T-helper 1 cell (primary cell): ENCODE measurements around the gene ACRBP.
"Not testable (repeated sequence)": the region's sequence is repeated elsewhere in the genome, so short reads cannot be mapped to it uniquely, and the experiment has no call there.

ENCODE experiments used
- DNase-seq, 5 donors: peaks; one replicate each; pipeline ENCODE4 v3.0.0-alpha.2; 2012 to 2020

ACRBP gene

GRCh38 chr12:6614513-6615172 lies 32.6 kb downstream of the ACRBP start:
- no peak for DNase-seq

DNA sequence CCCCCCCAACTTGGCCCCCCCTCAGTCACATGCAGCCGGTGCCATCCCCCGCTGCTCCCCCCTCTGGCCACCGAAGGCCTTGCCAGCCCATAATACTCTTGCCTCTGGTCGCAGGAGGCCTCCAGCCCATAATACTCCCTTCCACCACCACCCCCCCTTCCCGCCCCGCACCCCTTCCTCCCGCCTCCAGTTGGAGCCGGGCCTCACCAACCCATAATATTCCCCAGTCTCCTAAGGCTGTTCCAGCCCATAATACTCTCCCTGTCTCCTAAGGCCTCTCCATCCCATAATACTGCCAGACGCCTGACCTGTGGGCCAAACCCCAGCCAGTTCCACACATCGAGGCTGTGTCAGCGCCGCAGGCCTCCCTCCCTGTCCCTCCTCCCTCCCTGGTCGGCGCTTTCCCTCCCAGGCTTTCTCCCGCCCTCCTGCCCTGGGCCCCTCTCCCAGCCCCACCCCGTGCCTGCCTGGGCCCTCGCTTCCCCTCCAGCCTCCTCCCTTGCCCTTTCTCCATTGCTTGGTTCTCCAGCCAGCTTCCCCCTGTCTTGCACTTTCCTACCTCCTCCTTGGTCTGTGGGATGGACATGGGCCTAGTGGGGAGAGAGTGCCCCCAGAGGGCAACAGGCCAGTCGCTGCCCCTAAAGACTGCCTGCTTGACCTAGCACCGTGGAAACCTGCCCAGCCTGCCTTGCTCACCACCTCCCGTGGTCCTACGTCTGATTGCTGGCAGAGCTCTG lies 33.3 kb downstream of the ACRBP start:
- DNase-seq, result peak in 4 of 5 donors; percentile 22 to 54 (median 46)

DNA sequence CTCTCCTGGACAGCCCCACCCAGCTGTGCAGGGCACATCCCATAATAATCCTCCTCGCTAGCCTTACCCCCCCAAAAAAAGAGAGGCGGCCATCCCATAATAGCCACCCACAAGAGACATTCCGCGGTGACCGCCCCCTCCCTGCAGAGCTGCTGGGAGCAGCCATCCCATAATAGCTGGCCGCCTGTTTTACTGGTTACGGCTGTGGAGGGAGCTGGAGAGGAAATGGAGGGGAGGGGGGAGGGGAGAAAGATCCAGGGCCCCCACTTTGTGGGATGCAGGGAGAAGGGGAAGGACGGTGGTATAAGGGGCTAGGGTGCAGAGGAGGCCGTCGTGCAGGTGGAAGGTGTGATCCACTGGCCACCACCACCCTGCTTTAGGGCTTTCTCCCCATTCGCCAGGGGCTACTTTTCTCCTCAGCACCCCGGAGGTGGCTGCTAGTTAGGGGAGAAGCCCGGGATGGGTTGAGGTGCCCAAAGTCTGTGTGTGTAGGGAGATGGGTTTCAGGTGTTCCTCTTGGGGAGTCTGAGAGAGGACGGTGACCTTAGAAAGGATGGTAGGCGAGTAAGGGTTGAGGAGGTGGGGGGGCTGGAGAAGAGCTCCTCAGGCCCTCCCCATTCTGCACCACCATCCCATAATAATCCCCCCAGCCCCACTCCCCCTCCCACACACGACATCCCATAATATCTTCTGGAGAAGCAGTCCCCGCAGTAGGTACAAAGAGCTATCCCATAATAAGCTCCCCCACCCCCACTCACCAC lies 34.0 kb downstream of the ACRBP start:
- DNase-seq, result peak in 1 of 5 donors; percentile 54

GRCh38 chr12:6612652-6613014 lies 34.6 kb downstream of the ACRBP start:
- DNase-seq, result no peak

DNA sequence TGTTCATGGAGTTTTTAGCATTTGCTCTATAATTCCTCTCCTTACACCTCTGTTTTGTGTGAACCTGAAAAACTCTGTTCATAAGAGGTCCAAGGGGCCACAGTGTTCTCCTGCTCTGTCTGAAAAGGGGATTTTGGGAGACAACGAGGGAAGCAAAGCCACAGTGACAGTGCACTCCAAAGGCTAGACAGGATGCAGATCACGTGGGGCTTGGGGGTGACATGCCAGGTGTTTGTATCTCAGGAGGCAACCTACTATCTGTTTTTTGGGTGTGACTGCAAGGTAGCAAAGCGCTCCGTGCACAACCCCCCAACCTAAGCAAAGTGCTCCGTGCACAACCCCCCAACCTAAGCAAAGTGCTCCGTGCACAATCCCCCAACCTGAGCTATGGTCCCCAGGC lies 35.0 kb downstream of the ACRBP start:
- peak in 3 of 5 donors; percentile 29 to 49 (median 32) for DNase-seq

DNA sequence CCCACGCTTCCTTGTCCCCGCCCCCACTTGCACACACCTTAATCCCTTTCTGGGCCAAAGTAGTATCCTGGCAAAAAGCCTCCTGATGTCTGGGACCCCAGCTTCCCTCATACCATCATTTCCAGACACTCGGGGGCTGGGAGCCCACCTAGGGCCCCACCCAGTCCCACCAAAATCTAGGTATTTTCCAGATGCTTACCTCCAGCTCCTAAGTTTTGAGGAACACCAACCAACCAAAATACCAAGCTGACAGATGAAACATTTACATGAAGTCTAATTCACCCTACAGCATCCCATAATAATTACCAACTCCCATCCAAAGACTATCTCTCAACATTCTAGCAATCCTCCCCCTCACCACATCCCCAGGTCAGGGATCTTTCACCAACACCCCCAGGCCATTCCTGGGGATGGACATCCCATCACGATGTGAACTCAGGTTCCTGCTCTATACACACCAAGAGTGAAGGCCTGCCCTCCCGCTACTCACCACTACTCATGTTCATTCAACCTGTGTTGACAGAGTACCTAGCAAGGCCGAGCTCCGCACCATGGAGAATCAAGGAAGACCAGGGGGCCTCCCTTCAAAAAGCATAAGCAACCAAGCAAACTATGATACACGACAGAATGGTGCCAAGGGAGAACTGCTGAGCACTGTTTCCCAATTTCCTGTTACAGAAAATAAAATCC lies 38.5 kb downstream of the ACRBP start:
- peak in 2 of 5 donors; percentile 15 to 31 for DNase-seq

DNA sequence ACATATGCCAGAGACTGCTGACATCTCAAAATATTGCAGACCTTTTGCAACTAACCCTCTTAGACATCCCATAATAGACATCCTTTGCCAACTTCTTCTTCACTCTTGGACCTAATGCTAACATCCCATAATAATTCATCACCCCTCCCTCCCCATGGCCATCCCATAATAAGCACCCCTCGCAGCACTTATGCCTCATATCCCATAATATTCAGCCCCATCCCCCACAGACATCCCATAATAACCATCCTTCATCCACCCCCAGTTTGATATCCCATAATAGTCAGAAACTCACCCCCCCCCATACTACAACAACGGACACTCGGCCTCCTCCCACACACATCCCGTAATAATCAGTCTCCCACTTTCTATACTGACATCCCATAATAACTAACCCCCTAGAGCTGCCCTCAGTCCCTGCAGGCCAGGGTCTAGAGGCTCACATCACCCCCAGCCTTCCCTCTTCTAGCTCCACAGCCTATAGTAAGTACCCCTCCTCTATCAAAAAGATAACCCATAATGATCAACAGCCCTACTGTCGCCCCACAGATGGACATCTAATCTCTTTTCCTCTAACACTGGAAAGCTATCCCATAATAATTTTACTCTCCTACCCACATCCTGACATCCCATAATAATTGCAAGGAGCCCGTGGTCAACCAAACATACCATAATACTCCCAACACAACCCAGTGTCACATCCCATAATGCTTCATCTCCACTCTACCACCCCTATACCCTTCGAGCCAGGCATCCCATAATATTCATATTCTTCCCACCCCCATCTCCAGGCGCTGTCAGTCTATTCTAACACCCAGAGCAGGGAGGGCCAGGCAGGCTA lies 39.3 kb downstream of the ACRBP start:
- peak; percentile 44 to 79 (median 63) for DNase-seq

GRCh38 chr12:6606331-6607131 lies 40.7 kb downstream of the ACRBP start:
- DNase-seq, result peak; percentile 44 to 62 (median 51)

GRCh38 chr12:6605421-6606330 lies 41.6 kb downstream of the ACRBP start:
- DNase-seq, result peak; percentile 14 to 44 (median 38)

DNA sequence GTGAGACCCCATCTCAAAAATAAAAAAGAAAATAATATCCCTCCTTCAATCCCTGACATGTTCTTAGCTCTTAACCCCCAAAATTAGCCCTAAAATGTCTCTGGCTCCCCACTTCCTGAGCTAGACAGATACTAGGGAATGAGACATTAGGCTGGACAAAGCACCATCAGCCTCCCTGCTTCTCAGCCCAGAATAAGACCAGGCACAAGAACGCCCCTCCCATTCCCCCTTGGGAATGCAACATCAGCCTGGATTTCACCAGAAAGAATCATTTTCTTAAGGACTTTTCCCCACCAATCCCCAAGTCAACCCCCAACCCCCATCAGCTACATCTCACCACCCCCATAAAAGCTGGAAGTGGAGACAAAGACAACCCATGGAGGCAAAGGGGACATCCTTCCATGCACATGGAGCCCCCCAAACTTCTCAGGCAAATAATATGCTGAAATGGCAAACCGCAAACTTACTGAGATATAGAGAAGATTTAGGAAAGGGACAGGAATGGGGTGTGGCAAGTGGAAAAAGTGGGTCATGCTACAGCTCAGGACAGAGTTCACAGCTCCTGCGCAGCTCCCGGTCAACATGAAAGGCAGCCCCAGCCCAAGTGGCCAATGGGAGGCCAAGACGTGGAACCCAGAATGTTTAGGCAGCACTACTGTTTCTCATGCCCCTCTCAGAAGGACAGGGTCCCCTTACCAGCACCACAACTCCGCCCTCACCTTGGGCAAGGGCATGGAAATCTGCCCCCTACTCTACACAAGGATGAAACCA lies 42.8 kb downstream of the ACRBP start:
- no peak for DNase-seq

- DNase-seq, result peak in 3 of 5 donors; percentile 24 to 49 (median 37)
Measured at GRCh38 chr12:6603095-6603567, 44.1 kb downstream of the ACRBP start.

DNA sequence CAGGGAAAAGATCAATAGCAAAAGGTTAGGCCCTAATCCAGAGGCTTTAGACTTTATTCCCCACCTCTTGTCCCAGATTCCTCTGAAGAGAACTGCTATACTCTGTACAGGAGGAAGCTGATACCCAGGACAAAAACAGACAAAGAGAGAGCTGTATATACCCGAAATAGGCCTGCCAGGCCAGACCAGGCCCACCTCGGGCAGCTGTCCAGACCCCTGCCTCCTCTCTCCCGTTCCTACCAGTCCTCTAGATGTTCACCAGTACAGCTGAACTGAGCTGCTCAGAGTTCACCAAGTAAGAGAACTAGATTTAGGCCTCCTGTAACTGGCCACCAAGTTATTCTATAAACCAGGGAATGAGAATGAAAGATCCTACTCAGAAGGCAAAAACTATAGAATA lies 44.7 kb downstream of the ACRBP start:
- no peak for DNase-seq

DNA sequence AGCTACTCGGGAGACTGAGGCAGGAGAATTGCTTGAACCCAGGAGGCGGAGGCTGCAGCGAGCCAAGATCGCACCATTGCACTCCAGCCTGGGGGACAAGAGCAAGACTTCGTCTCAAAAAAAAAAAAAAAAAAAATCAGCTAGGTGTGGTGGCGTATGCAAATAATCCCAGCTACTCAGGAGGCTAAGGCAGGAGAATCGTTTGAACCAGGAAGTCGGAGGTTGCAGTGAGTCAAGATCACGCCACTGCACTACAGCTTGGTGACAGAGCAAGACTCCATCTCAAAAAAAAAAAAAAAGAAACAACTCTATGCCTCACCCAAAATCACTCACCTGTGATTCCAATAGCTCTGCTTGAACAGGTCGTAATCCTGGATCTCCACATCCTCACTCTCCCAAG lies 51.6 kb downstream of the ACRBP start:
- DNase-seq, result not testable (repeated sequence)

GRCh38 chr12:6592087-6592486 lies 55.1 kb downstream of the ACRBP start:
- no peak for DNase-seq
